SK-N-SH (cell line): ENCODE data around the gene DTX1. TPM values are rescaled to one million over a fixed set of nuclear protein-coding genes. Genes with fewer than 3 reads are reported as not detected.
A peak's percentile ranks its signal among the peaks of the same experiment; 100 is the strongest.

Experiments used
- CTCF ChIA-PET: fragments of 300-600, 350-600 bp; formaldehyde crosslinking; extraction: SDS; loops from one replicate; lab custom pipeline; 2021; lab: Yijun Ruan, JAX
- POLR2A ChIA-PET: fragments of 350-600 bp; sonication (Branson Sonifier 250); formaldehyde crosslinking; extraction: SDS; loops from one replicate; lab custom pipeline; 2020; ENCODE audit warnings: antibody characterized with exemption, inconsistent platforms; lab: Yijun Ruan, JAX
- DNase-seq: peaks from one replicate; pipeline ENCODE4 v3.0.0; 2012
- H2AFZ ChIP-seq: fragments of 200-600 bp; sonication (generic); 2 replicates; pipeline ENCODE4 v1.8.1; 2016; ENCODE audit warnings: antibody characterized with exemption, mild to moderate bottlenecking, low read depth
- H3F3A ChIP-seq: fragments of 200-600 bp; sonication (generic); replicated peaks from 2 replicates; pipeline ENCODE3; 2016; ENCODE audit warnings: antibody characterized with exemption, mild to moderate bottlenecking; ENCODE audit not compliant: insufficient read depth
- H3K27ac ChIP-seq, 2 experiments: fragments of 200-500 bp in 1 of 2; fragments of 200-600 bp in 1 of 2; sonication (Bioruptor generic) in 1 of 2; sonication (generic), shearing (Covaris generic) in 1 of 2; 2 replicates each; pipeline versions ENCODE4 v1.5.1 to v1.6.1; 2014 to 2016; ENCODE audit warnings: low read depth in 2 of 2, inconsistent platforms in 1 of 2, low read length in 1 of 2, mild to moderate bottlenecking in 1 of 2, mixed read lengths in 1 of 2
- H3K27me3 ChIP-seq: fragments of 200-600 bp; sonication (generic), shearing (Covaris generic); 2 replicates; pipeline ENCODE4 v1.6.1; 2016; ENCODE audit warnings: mixed run types; ENCODE audit not compliant: insufficient read depth
- H3K36me3 ChIP-seq, 2 experiments: fragments of 200-500 bp in 1 of 2; fragments of 200-600 bp in 1 of 2; sonication (Bioruptor generic) in 1 of 2; sonication (generic) in 1 of 2; replicated peaks in 1 of 2; 2 replicates each; pipeline versions ENCODE3 to v1.5.1; 2014 to 2016; ENCODE audit warnings: low read length in 1 of 2, mild to moderate bottlenecking in 1 of 2; ENCODE audit not compliant: insufficient read depth in 2 of 2, control insufficient read depth in 1 of 2
- H3K4me1 ChIP-seq, 2 experiments: fragments of 200-500 bp in 1 of 2; fragments of 200-600 bp in 1 of 2; sonication (Bioruptor generic) in 1 of 2; sonication (generic), shearing (Covaris generic) in 1 of 2; 2 replicates each; pipeline versions ENCODE4 v1.5.1 to v1.6.1; 2014 to 2016; ENCODE audit warnings: low read depth in 1 of 2, low read length in 1 of 2, mixed run types in 1 of 2; ENCODE audit not compliant: insufficient read depth in 2 of 2, control insufficient read depth in 1 of 2
- H3K4me2 ChIP-seq: fragments of 200-600 bp; sonication (generic), shearing (Covaris generic); 2 replicates; pipeline ENCODE4 v1.6.1; 2017; ENCODE audit warnings: mixed run types
- H3K4me3 ChIP-seq, 2 experiments: fragments of 200-500 bp in 1 of 2; fragments of 200-600 bp in 1 of 2; sonication (Bioruptor generic) in 1 of 2; sonication (generic), shearing (Covaris generic) in 1 of 2; 2 replicates each; pipeline versions ENCODE4 v1.5.1 to v1.8.1; 2014 to 2016; ENCODE audit warnings: low read depth in 2 of 2, inconsistent platforms in 1 of 2, low read length in 1 of 2, mild to moderate bottlenecking in 1 of 2, mixed read lengths in 1 of 2, moderate library complexity in 1 of 2
- H3K79me2 ChIP-seq: fragments of 200-600 bp; sonication (generic); 2 replicates; pipeline ENCODE4 v1.8.1; 2017; ENCODE audit warnings: mild to moderate bottlenecking; ENCODE audit not compliant: insufficient read depth
- H3K9ac ChIP-seq: fragments of 200-600 bp; sonication (generic); 2 replicates; pipeline ENCODE4 v1.6.1; 2017; ENCODE audit warnings: mixed run types
- H3K9me2 ChIP-seq: fragments of 200-600 bp; sonication (generic); 2 replicates; pipeline ENCODE4 v1.6.1; 2017; ENCODE audit warnings: mixed run types
- H3K9me3 ChIP-seq: fragments of 200-600 bp; sonication (generic); 2 replicates; pipeline ENCODE4 v1.6.1; 2017; ENCODE audit warnings: mixed run types, mild to moderate bottlenecking, moderate library complexity
- H4K20me1 ChIP-seq: fragments of 200-600 bp; sonication (generic); 2 replicates; pipeline ENCODE4 v1.6.1; 2017; ENCODE audit warnings: mild to moderate bottlenecking, mixed run types; ENCODE audit not compliant: insufficient read depth
- EP300 ChIP-seq, 2 experiments: IDR thresholded peaks; 2 replicates each; pipeline versions ENCODE4 v1.4.0 to v1.6.1; 2012; ENCODE audit warnings: borderline replicate concordance in 1 of 2, low read depth in 1 of 2, low read length in 1 of 2
- FOXJ3 ChIP-seq: sonication (generic); formaldehyde crosslinking; IDR thresholded peaks from 2 replicates; pipeline ENCODE4 v1.5.1; 2020; ENCODE audit warnings: mild to moderate bottlenecking, missing genetic modification reagents
- FOXM1 ChIP-seq: IDR thresholded peaks from 2 replicates; pipeline ENCODE4 v1.4.0; 2012; ENCODE audit warnings: low read depth, mild to moderate bottlenecking
- GABPA ChIP-seq: IDR thresholded peaks from 2 replicates; pipeline ENCODE4 v1.4.0; 2012; ENCODE audit warnings: low read depth, mild to moderate bottlenecking
- GATA2 ChIP-seq: sonication (generic); formaldehyde crosslinking; IDR thresholded peaks from 2 replicates; pipeline ENCODE4 v1.5.0; 2020; ENCODE audit warnings: mild to moderate bottlenecking, missing genetic modification reagents
- JUND ChIP-seq: IDR thresholded peaks from 2 replicates; pipeline ENCODE4 v1.4.0; 2012
- MXI1 ChIP-seq: IDR thresholded peaks from 2 replicates; pipeline ENCODE4 v1.6.1; 2012; ENCODE audit warnings: mild to moderate bottlenecking, low read depth, low read length, improper control_type of control experiment
- NFIC ChIP-seq: IDR thresholded peaks from 2 replicates; pipeline ENCODE4 v1.4.0; 2012; ENCODE audit warnings: borderline replicate concordance
- RFX5 ChIP-seq: IDR thresholded peaks from 2 replicates; pipeline ENCODE4 v1.6.1; 2012; ENCODE audit warnings: mild to moderate bottlenecking, improper control_type of control experiment, low read length
- RXRA ChIP-seq: IDR thresholded peaks from 2 replicates; pipeline ENCODE4 v1.4.0; 2012; ENCODE audit warnings: low read depth, mild to moderate bottlenecking, borderline replicate concordance
- SMC3 ChIP-seq: IDR thresholded peaks from 2 replicates; pipeline ENCODE4 v1.6.1; 2012; ENCODE audit warnings: low read depth, low read length, improper control_type of control experiment
- TAF1 ChIP-seq: IDR thresholded peaks from 2 replicates; pipeline ENCODE4 v1.6.1; 2012; ENCODE audit warnings: low read depth, mild to moderate bottlenecking, low read length, moderate library complexity, borderline replicate concordance
- TEAD4 ChIP-seq: IDR thresholded peaks from 2 replicates; pipeline ENCODE4 v1.4.0; 2012; ENCODE audit warnings: mild to moderate bottlenecking, borderline replicate concordance; ENCODE audit not compliant: insufficient read depth
- USF2 ChIP-seq: fragments of 150-350 bp; IDR thresholded peaks from 2 replicates; pipeline ENCODE4 v1.6.1; 2017; ENCODE audit warnings: antibody characterized with exemption, low read length, low read depth, borderline replicate concordance
- WGBS: methylation state at CpG from one replicate; pipeline ENCODE4 v1.1.6; 2017; ENCODE audit warnings: low lambda C conversion rate; 5-methylcytosine and 5-hydroxymethylcytosine counted together
- polyA plus RNA-seq, 3 experiments: library from polyadenylated mRNA; depleted of rRNA; stranded (reverse); fragments of >200 nt; gene quantifications; 2 replicates each; pipeline ENCODE4 v1.2.3, GENCODE V29; 2012
- TF ChIP-seq, protein P1 (sequence below): fragments of 200-600 bp; sonication (generic); IDR thresholded peaks from 2 replicates; pipeline ENCODE4 v1.6.1; 2017; ENCODE audit warnings: antibody characterized with exemption, mild to moderate bottlenecking, moderate library complexity
- TF ChIP-seq, protein P2 (sequence below): IDR thresholded peaks from 2 replicates; pipeline ENCODE4 v1.4.0; 2012; ENCODE audit warnings: low read depth

Gene DTX1
- polyA plus RNA-seq, 1 of the 3 experiments (the other 2 are of a cell fraction) = 0.72 TPM

DNA sequence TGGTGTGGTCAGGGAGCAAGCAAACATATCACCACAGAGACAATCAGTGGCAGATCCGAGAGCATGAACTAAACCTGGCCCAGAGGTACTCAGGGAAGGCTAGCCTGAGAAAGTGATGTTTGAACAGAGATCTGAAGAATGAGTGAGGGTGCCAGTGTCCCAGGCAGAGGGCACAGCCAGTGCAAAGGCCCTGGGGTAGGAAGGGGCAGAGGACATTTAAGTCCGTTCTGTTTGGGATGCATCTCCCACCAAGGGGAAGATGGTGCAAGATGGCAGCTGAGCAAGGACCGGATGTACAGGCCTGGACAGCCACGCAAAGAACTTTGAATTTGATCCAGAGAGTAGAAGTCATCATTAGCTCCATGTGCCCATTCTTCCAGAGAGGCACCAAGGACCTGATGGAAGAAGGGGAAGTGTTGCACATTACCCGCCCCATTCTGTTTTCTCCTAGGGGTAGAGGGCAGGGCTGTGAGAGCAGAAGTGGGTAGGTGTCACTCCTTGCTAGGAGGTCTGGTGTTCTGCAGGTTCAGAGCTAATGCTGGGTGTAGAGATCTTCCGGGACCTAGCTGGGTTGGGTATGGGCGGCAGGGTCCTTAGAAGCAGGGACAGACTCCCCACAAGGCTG is 3.9 kb downstream of the DTX1 start:
- 51% methylated on average over 5 of the region's 7 CpGs for WGBS
- POLR2A ChIA-PET = interaction anchor here (0.6 kb wide), 1 partner anchor 158 kb away, joined by 5 read pairs; no protein-coding TSS in a partner anchor
- Histone ChIP-seq H3K4me1 (peaks cover 0 to 27% of the 10 kb centered on the region in 2 experiments; a peak in 1 of 4 replicates), H3K27me3 (peaks cover 8% of the 10 kb centered on the region; the same call in 1 of the 2 replicates), H2AFZ (no peak overlapping the region), H4K20me1 (no peaks in the 10 kb centered on the region), H3F3A (no peaks in the 10 kb centered on the region), H3K79me2 (no peaks in the 10 kb centered on the region), H3K9ac (no peak overlapping the region), H3K4me2 (no peak overlapping the region), H3K9me3 (no peaks in the 10 kb centered on the region), H3K27ac (no peak overlapping the region), H3K9me2 (no peaks in the 10 kb centered on the region), H3K4me3 (no peak overlapping the region), H3K36me3 (no peaks in the 10 kb centered on the region)
- no peak for TF ChIP-seq FOXM1
- TF ChIP-seq TAF1 = no peak
- TF ChIP-seq USF2 = no peak
- no peak for TF ChIP-seq EP300 (IDR thresholded peaks at IDR 0.05; ENCODE audit: borderline replicate concordance in 1 of 2, low read depth in 1 of 2, low read length in 1 of 2)
- no peak for TF ChIP-seq MXI1
- TF ChIP-seq FOXJ3 = no peak
- no peak for TF ChIP-seq GABPA
- TF ChIP-seq TEAD4 = no peak
- TF ChIP-seq RFX5 = no peak
- no peak for DNase-seq
- CTCF ChIA-PET = interaction anchor here (0.9 to 5.1 kb wide), 4 partner anchors 10 to 302 kb away, joined by 3 to 31 read pairs (median 4); no protein-coding TSS in a partner anchor

GRCh38 chr12:113061061-113061694 is 4.6 kb downstream of the DTX1 start:
- H3K27ac ChIP-seq = no peak overlapping the region
- ChIA-PET CTCF (interaction anchor here (1.2 to 5.1 kb wide), 4 partner anchors 10 to 303 kb away, joined by 3 to 31 read pairs (median 6); no protein-coding TSS in a partner anchor), POLR2A (no interaction called here)
- peaks cover 0 to 27% of the 10 kb centered on the region in 2 experiments; a peak in 1 of 4 replicates for H3K4me1 ChIP-seq
- no peak overlapping the region for H3K4me3 ChIP-seq
- no peak overlapping the region for H3K9ac ChIP-seq
- no peaks in the 10 kb centered on the region for H3F3A ChIP-seq
- H4K20me1 ChIP-seq = no peaks in the 10 kb centered on the region
- H3K4me2 ChIP-seq = no peak overlapping the region
- TF ChIP-seq RXRA = no peak
- TF ChIP-seq FOXJ3 = no peak
- no peak for TF ChIP-seq GATA2 (CRISPR knock-in tag)
- TF ChIP-seq NFIC = no peak
- TF ChIP-seq, protein P1, sequence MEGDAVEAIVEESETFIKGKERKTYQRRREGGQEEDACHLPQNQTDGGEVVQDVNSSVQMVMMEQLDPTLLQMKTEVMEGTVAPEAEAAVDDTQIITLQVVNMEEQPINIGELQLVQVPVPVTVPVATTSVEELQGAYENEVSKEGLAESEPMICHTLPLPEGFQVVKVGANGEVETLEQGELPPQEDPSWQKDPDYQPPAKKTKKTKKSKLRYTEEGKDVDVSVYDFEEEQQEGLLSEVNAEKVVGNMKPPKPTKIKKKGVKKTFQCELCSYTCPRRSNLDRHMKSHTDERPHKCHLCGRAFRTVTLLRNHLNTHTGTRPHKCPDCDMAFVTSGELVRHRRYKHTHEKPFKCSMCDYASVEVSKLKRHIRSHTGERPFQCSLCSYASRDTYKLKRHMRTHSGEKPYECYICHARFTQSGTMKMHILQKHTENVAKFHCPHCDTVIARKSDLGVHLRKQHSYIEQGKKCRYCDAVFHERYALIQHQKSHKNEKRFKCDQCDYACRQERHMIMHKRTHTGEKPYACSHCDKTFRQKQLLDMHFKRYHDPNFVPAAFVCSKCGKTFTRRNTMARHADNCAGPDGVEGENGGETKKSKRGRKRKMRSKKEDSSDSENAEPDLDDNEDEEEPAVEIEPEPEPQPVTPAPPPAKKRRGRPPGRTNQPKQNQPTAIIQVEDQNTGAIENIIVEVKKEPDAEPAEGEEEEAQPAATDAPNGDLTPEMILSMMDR = no peak
- no peak for TF ChIP-seq SMC3
- no peak for TF ChIP-seq JUND
- TF ChIP-seq, protein P2, sequence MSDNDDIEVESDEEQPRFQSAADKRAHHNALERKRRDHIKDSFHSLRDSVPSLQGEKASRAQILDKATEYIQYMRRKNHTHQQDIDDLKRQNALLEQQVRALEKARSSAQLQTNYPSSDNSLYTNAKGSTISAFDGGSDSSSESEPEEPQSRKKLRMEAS = no peak
- TF ChIP-seq FOXM1 = no peak
- peaks cover 4% of the 10 kb centered on the region; the same call in 1 of the 2 replicates for H3K27me3 ChIP-seq
- H3K9me2 ChIP-seq = no peaks in the 10 kb centered on the region
- no peak overlapping the region for H2AFZ ChIP-seq
- 47% methylated on average over 10 of the region's 10 CpGs for WGBS
- no peaks in the 10 kb centered on the region for H3K36me3 ChIP-seq
- H3K9me3 ChIP-seq = no peaks in the 10 kb centered on the region
- peak; percentile 67 for DNase-seq
- no peaks in the 10 kb centered on the region for H3K79me2 ChIP-seq
